H1 (cell line): ENCODE measurements around the gene RRAGC.

ENCODE experiments used
- BRCA1 ChIP-seq: IDR thresholded peaks from 2 replicates; pipeline ENCODE4 v1.6.1; 2012; ENCODE audit warnings: low read depth, low read length, improper control_type of control experiment
- CBX5 ChIP-seq: fragments of 300-800, 300-1000 bp; sonication (generic); IDR thresholded peaks from 2 replicates; pipeline ENCODE4 v1.7.1; 2016; ENCODE audit warnings: antibody characterized with exemption, low read length, low read depth
- CEBPB ChIP-seq: IDR thresholded peaks from 2 replicates; pipeline ENCODE4 v1.6.1; 2012; ENCODE audit warnings: low read depth, low read length
- EP300 ChIP-seq, 2 experiments: IDR thresholded peaks; 1 replicate in 1 of 2; 2 replicates in 1 of 2; pipeline ENCODE4 v1.6.1; 2011 to 2012; ENCODE audit warnings: low read depth in 2 of 2, low read length in 2 of 2, mild to moderate bottlenecking in 2 of 2, borderline replicate concordance in 1 of 2, inconsistent platforms in 1 of 2, moderate library complexity in 1 of 2
- GABPA ChIP-seq: IDR thresholded peaks from 2 replicates; pipeline ENCODE4 v1.6.1; 2011; ENCODE audit warnings: mild to moderate bottlenecking, low read length, moderate library complexity, borderline replicate concordance; ENCODE audit not compliant: insufficient read depth
- RAD21 ChIP-seq, 2 experiments: IDR thresholded peaks in 1 of 2; conservative IDR thresholded peaks in 1 of 2; 2 replicates each; pipeline ENCODE4 v1.6.1; 2011; ENCODE audit warnings: low read depth in 2 of 2, low read length in 2 of 2, improper control_type of control experiment in 1 of 2, inconsistent platforms in 1 of 2, mild to moderate bottlenecking in 1 of 2, moderate library complexity in 1 of 2
- YY1 ChIP-seq: IDR thresholded peaks from 2 replicates; pipeline ENCODE4 v1.6.1; 2011; ENCODE audit warnings: low read depth, mild to moderate bottlenecking, low read length
- TF ChIP-seq, protein P1 (sequence below), 3 experiments: IDR thresholded peaks; 1 replicate in 2 of 3; 2 replicates in 1 of 3; pipeline versions ENCODE4 v1.5.1 to v1.6.1; 2011; ENCODE audit warnings: low read length in 3 of 3, mild to moderate bottlenecking in 3 of 3, inconsistent platforms in 2 of 3, low read depth in 1 of 3, moderate library complexity in 1 of 3; ENCODE audit not compliant: insufficient read depth in 1 of 3; ENCODE audit errors: control extremely low read depth in 1 of 3

DNA sequence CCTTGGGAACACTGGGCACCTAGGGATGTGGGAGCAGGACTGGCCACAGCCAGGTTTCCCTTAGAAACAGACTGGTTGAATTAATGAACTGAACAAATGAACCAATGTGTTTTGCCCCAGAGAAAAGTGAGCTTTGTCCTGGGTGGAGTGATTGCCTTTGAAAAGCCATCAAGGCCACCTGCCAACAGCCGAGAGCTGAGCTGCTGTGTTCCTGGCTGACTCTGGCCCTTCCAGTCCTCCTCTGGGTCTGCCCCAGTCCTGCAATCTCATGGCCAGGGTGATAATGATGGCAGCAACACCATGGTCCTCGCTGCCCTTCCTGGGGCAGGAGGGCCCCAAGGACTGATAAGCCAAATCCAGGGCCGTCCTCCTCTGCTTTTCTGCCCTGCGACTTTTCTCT is 40.0 kb upstream of the RRAGC start:
- TF ChIP-seq, protein P1, sequence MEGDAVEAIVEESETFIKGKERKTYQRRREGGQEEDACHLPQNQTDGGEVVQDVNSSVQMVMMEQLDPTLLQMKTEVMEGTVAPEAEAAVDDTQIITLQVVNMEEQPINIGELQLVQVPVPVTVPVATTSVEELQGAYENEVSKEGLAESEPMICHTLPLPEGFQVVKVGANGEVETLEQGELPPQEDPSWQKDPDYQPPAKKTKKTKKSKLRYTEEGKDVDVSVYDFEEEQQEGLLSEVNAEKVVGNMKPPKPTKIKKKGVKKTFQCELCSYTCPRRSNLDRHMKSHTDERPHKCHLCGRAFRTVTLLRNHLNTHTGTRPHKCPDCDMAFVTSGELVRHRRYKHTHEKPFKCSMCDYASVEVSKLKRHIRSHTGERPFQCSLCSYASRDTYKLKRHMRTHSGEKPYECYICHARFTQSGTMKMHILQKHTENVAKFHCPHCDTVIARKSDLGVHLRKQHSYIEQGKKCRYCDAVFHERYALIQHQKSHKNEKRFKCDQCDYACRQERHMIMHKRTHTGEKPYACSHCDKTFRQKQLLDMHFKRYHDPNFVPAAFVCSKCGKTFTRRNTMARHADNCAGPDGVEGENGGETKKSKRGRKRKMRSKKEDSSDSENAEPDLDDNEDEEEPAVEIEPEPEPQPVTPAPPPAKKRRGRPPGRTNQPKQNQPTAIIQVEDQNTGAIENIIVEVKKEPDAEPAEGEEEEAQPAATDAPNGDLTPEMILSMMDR (IDR thresholded peaks at IDR 0.05; ENCODE audit: control extremely low read depth in 1 of 3, insufficient read depth in 1 of 3, low read depth in 1 of 3, low read length in 3 of 3): no peak
- TF ChIP-seq RAD21 (IDR thresholded peaks at IDR 0.05 in 1 of 2, conservative IDR thresholded peaks at IDR 0.05 in 1 of 2; ENCODE audit: low read depth in 2 of 2, low read length in 2 of 2): no peak
- TF ChIP-seq EP300 (IDR thresholded peaks at IDR 0.05; ENCODE audit: borderline replicate concordance in 1 of 2, low read depth in 2 of 2, low read length in 2 of 2): no peak
- no peak for TF ChIP-seq CBX5
- no peak for TF ChIP-seq BRCA1
- no peak for TF ChIP-seq CEBPB
- TF ChIP-seq YY1: no peak
- TF ChIP-seq GABPA: no peak
